Measurements from ENCODE around the gene LCAT. TPM values are rescaled to one million over a fixed set of nuclear protein-coding genes. Genes with fewer than 3 reads are reported as not detected.

The LCAT gene
- total RNA-seq, 2 experiments from 2014 or later = 12.9 to 15.3 TPM

GRCh38 chr16:67950335-67950843 lies 6.5 kb upstream of the LCAT start:
- DNase-seq = no peak
- H3K4me3 Mint-ChIP-seq = no peak overlapping the region
- H3K27ac Mint-ChIP-seq = no peak overlapping the region
- POLR2A ChIA-PET = no interaction called here
- peaks cover 4% of the 10 kb centered on the region for H3K4me1 Mint-ChIP-seq
- no peaks in the 10 kb centered on the region for H3K27me3 Mint-ChIP-seq
- CTCF ChIA-PET = interaction anchor here (1.4 to 1.5 kb wide), 2 partner anchors 9 to 11 kb away, joined by 6 to 7 read pairs; no protein-coding TSS in a partner anchor
- no peaks in the 10 kb centered on the region for H3K9me3 Mint-ChIP-seq
- H3K36me3 Mint-ChIP-seq (ENCODE audit: low read depth) = peaks cover 10% of the 10 kb centered on the region

- H3K9me3 Mint-ChIP-seq = no peaks in the 10 kb centered on the region
- ChIA-PET CTCF (interaction anchor here (0.6 to 1.4 kb wide), 2 partner anchors 11 to 325 kb away, joined by 4 to 7 read pairs; no protein-coding TSS in a partner anchor), POLR2A (no interaction called here)
- H3K4me3 Mint-ChIP-seq = no peak overlapping the region
- H3K27me3 Mint-ChIP-seq = no peaks in the 10 kb centered on the region
- peaks cover 4% of the 10 kb centered on the region for H3K4me1 Mint-ChIP-seq
- H3K36me3 Mint-ChIP-seq (ENCODE audit: low read depth) = peaks cover 10% of the 10 kb centered on the region
- DNase-seq = no peak
- no peak overlapping the region for H3K27ac Mint-ChIP-seq
Measured at GRCh38 chr16:67949645-67950044, 5.7 kb upstream of the LCAT start.

GRCh38 chr16:67948015-67948414 lies 4.1 kb upstream of the LCAT start:
- Mint-ChIP-seq H3K36me3 (ENCODE audit: low read depth) (peaks cover 5% of the 10 kb centered on the region), H3K9me3 (no peaks in the 10 kb centered on the region), H3K27me3 (no peaks in the 10 kb centered on the region), H3K4me1 (peaks cover 4% of the 10 kb centered on the region), H3K27ac (no peak overlapping the region), H3K4me3 (no peak overlapping the region)
- POLR2A ChIA-PET = no interaction called here
- DNase-seq = no peak
- CTCF ChIA-PET = no interaction called here

GRCh38 chr16:67946966-67947558 lies 3.1 kb upstream of the LCAT start:
- CTCF ChIA-PET = interaction anchor here (0.6 to 1.0 kb wide), 3 partner anchors 64 to 131 kb away, joined by 3 read pairs; no protein-coding TSS in a partner anchor
- Mint-ChIP-seq H3K27me3 (no peaks in the 10 kb centered on the region), H3K4me1 (peaks cover 5% of the 10 kb centered on the region), H3K9me3 (no peaks in the 10 kb centered on the region), H3K36me3 (ENCODE audit: low read depth) (peaks cover 6% of the 10 kb centered on the region), H3K4me3 (no peak overlapping the region), H3K27ac (no peak overlapping the region)
- POLR2A ChIA-PET = no interaction called here
- DNase-seq = no peak

- Mint-ChIP-seq H3K9me3 (no peaks in the 10 kb centered on the region), H3K4me1 (peaks cover 10% of the 10 kb centered on the region), H3K4me3 (no peak overlapping the region), H3K27me3 (no peaks in the 10 kb centered on the region), H3K27ac (no peak overlapping the region), H3K36me3 (ENCODE audit: low read depth) (peaks cover 10% of the 10 kb centered on the region)
- ChIA-PET CTCF (interaction anchor here (0.8 to 1.0 kb wide), 3 partner anchors 95 to 271 kb away, joined by 3 read pairs; no protein-coding TSS in a partner anchor), POLR2A (no interaction called here)
- DNase-seq = no peak
Measured at GRCh38 chr16:67946128-67946569, 2.2 kb upstream of the LCAT start.

GRCh38 chr16:67945392-67945933 lies 1.5 kb upstream of the LCAT start:
- no peaks in the 10 kb centered on the region for H3K27me3 Mint-ChIP-seq
- H3K4me3 Mint-ChIP-seq = no peak overlapping the region
- DNase-seq = no peak
- H3K4me1 Mint-ChIP-seq = peaks cover 15% of the 10 kb centered on the region
- H3K9me3 Mint-ChIP-seq = no peaks in the 10 kb centered on the region
- ChIA-PET POLR2A (no interaction called here), CTCF (interaction anchor here (0.8 kb wide), 1 partner anchor 272 kb away, joined by 3 read pairs; no protein-coding TSS in a partner anchor)
- H3K27ac Mint-ChIP-seq = no peak overlapping the region
- H3K36me3 Mint-ChIP-seq (ENCODE audit: low read depth) = peaks cover 10% of the 10 kb centered on the region

- Mint-ChIP-seq H3K4me1 (peaks cover 21% of the 10 kb centered on the region), H3K27ac (no peak overlapping the region), H3K36me3 (ENCODE audit: low read depth) (peaks cover 16% of the 10 kb centered on the region), H3K27me3 (no peaks in the 10 kb centered on the region), H3K9me3 (no peaks in the 10 kb centered on the region), H3K4me3 (no peak overlapping the region)
- POLR2A ChIA-PET = no interaction called here
- CTCF ChIA-PET = interaction anchor here (0.8 to 1.3 kb wide), 4 partner anchors 8 to 272 kb away, joined by 3 to 7 read pairs (median 3); no protein-coding TSS in a partner anchor
- no peak for DNase-seq
Measured at GRCh38 chr16:67944690-67945391, 921 bp upstream of the LCAT start.

GRCh38 chr16:67943256-67943618 lies 683 bp downstream of the LCAT start:
- POLR2A ChIA-PET = no interaction called here
- Mint-ChIP-seq H3K36me3 (ENCODE audit: low read depth) (peaks cover 19% of the 10 kb centered on the region), H3K4me1 (peaks cover 31% of the 10 kb centered on the region), H3K27me3 (no peaks in the 10 kb centered on the region), H3K9me3 (no peaks in the 10 kb centered on the region), H3K4me3 (no peak overlapping the region), H3K27ac (no peak overlapping the region)
- DNase-seq = no peak
- CTCF ChIA-PET = interaction anchor here (1.1 to 2.0 kb wide), 5 partner anchors 8 to 60 kb away, joined by 3 to 8 read pairs (median 3); partner anchors contain the start of gene DPEP2

GRCh38 chr16:67942510-67943255 lies 1.2 kb downstream of the LCAT start:
- Mint-ChIP-seq H3K36me3 (ENCODE audit: low read depth) (peaks cover 16% of the 10 kb centered on the region), H3K27me3 (no peaks in the 10 kb centered on the region), H3K9me3 (no peaks in the 10 kb centered on the region), H3K27ac (no peak overlapping the region), H3K4me3 (no peak overlapping the region), H3K4me1 (peaks cover 31% of the 10 kb centered on the region)
- no peak for DNase-seq
- ChIA-PET POLR2A (no interaction called here), CTCF (interaction anchor here (0.8 to 2.1 kb wide), 15 partner anchors 7 to 127 kb away, joined by 3 to 8 read pairs (median 4); partner anchors contain the start of gene DPEP2)

GRCh38 chr16:67942200-67942509 lies 1.8 kb downstream of the LCAT start:
- CTCF ChIA-PET = interaction anchor here (0.8 to 2.1 kb wide), 14 partner anchors 9 to 126 kb away, joined by 3 to 8 read pairs (median 4); partner anchors contain the start of gene DPEP2
- DNase-seq = peak; percentile 50
- Mint-ChIP-seq H3K36me3 (ENCODE audit: low read depth) (peaks cover 18% of the 10 kb centered on the region), H3K27ac (no peak overlapping the region), H3K4me3 (no peak overlapping the region), H3K27me3 (no peaks in the 10 kb centered on the region), H3K9me3 (no peaks in the 10 kb centered on the region), H3K4me1 (peaks cover 35% of the 10 kb centered on the region)
- POLR2A ChIA-PET = no interaction called here

GRCh38 chr16:67941469-67942199 lies 2.3 kb downstream of the LCAT start:
- H3K4me1 Mint-ChIP-seq = peaks cover 39% of the 10 kb centered on the region
- POLR2A ChIA-PET = no interaction called here
- peak overlapping the region; percentile 75 for H3K27ac Mint-ChIP-seq
- DNase-seq = no peak
- H3K4me3 Mint-ChIP-seq = no peak overlapping the region
- CTCF ChIA-PET = interaction anchor here (0.8 to 2.1 kb wide), 15 partner anchors 9 to 153 kb away, joined by 3 to 9 read pairs (median 4); no protein-coding TSS in a partner anchor
- H3K36me3 Mint-ChIP-seq (ENCODE audit: low read depth) = peaks cover 22% of the 10 kb centered on the region
- no peaks in the 10 kb centered on the region for H3K9me3 Mint-ChIP-seq
- no peaks in the 10 kb centered on the region for H3K27me3 Mint-ChIP-seq
